CD4-positive, alpha-beta T cell treated with Interleukin-6 at 100 ng/mL for 8 hours (primary cell): ENCODE results near the gene DPYD.

Experiments used
- DNase-seq: peaks from one replicate; pipeline ENCODE4 v3.0.0-alpha.2; 2020; ENCODE audit warnings: mixed read lengths, low spot score

The DPYD gene

DNA sequence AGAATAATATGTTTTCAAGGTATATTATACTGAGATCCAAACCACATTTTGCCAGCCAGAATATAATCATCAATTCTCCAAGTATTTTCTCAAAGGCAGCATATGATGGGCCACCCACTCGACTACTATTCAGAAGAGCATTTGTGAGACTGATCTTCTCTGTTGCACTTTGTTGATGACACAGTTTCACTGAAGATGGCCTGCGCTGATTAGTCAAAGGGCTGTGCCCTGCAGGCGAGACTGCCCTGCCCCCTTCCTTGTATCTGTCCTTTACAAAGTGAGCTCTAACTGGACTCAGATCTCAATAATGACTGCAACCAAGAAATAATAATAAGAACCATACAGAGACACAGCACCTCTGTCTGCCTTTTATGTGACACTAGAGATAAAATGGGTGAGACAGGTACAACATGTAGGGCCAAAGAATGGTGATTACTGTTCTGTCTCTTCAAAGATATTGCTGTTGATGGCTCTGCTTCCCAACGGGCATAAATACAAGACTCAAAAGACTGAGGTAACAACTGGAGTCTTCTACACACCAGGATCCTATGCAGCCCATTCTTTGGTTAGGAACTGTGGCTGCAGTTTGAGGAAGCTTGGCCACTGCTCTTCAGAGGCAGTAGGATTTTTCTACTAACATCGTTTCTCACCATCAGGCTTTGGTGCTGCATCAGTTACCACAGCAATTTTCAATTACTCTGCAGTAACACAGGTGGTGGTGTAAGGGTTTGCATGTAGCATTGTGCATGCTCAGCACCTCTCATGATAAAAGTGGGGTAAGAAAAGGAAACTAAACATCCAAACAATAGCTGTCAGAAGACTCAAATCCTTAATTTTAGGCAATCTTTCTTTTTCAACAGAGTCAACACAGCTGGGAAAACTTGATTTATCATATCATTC, 718.1 kb downstream of the DPYD start:
- no peak for DNase-seq

DNA sequence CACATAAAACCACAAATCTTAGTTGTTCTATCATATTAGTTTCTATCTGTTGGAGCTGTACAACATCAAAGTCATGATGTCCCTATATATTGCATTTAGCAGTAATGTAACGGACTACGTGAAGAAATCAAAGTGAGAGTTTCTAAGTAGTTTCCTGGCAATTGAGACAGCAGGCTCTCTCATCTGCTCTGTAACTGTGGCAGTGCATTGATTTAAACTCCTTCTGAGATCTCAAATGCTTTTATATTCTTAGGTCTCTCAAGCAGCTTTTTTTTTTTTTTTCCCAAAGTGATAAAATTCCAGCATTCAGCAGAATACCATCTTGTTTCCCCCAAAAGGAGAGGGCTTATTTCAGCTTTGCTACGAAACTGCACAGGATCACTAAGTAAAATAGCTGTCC, 719.2 kb downstream of the DPYD start:
- DNase-seq, result no peak

DNA sequence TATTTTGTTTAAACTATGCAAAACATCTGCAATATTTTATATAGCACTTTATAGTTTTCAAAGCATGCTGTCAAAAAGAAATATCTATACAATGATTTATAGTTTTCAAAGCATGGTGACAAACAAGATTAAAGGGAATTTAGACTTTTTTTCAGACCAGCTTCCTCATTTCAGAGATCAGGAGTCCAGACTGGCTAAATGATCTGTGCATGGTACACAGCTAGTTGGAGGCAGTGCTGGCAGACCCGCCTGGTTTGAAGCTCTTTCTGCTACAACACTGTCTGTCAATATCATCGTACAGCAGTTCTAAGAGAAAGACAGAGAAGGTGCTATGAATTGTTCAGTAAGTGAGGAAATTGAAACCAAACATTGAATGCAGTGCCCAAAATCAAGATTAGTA, 720.2 kb downstream of the DPYD start:
- no peak for DNase-seq

DNA sequence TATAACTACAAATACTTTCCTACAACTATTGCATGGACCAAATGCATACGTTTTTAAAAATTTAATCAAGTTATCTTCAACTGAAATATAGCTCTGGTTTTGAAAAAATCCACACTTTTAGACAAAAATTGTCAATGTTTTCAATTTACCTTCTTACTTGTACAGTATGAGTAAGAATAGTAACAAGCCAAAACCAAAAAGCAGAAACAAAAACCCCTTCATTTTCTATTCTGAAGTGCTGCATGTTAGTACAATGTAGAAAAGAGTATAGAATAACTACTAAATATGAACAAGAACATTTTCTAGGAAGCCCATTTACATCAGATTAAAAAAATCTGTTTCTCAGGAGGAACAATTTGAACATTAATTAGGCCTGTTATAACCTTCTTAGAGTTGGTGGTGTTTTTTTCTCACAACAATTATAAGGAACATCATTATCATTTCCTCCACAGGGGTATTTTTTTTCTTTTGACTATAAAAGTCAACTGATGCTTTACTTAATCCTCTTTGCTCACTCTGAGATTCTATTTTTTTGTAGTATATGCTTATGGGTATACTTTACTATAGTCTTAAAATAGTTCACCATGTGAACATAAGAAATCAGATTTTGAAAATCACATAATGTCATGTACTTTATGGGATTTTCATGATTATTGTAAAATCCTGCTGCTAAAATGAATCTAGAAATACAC, 723.9 kb downstream of the DPYD start:
- DNase-seq, result no peak

DNA sequence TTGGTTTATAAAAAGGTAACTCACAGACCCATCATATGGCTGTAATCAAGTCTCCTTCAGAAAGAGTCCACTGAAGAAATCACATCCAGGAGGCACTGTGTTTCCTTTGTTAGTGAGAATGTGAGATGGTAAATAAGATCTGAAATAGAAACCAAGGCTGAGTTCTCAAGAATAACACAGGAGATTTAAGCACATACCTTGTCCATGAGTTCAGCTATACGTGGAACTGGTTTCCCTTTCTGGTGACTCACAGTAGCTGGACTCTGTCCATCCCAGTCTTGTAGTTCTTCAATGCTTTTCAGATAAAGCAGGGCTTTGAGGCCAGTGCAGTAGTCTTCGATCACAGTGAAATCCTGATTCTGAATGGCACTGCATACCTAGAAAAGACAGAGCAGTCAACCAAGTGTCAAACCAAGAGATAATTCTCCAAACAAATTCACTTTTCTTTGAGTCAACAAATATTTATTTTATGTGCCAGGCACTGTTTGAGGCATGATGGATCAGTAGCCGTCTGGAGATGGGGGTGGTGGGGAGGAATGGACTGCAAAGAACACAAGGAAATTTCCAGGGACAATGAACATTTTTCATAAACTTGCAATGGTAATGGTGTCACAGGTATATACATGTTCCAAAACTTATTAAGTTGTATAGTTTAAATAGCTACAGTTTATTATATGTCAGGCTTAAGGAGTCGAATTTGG, 727.8 kb downstream of the DPYD start:
- DNase-seq, result no peak

DNA sequence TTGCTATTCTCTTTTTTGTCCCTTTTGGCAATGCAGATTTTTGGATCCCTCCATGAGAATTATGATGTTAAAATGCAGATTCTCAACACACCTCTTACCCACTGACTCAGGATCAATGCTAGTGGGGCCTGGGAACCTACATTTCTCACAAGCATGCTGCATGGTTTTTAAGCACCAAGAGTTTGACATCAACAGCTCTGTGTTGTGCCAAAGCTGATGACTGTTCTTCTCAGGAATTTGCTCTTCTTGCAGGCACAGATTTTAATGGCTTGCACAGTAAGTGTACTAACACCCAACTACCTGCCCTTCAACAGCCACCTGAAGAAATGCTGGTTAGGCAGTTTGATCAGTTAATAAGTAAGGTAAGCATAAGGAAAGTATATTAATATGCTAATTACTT, 730.5 kb downstream of the DPYD start:
- DNase-seq, result no peak

DNA sequence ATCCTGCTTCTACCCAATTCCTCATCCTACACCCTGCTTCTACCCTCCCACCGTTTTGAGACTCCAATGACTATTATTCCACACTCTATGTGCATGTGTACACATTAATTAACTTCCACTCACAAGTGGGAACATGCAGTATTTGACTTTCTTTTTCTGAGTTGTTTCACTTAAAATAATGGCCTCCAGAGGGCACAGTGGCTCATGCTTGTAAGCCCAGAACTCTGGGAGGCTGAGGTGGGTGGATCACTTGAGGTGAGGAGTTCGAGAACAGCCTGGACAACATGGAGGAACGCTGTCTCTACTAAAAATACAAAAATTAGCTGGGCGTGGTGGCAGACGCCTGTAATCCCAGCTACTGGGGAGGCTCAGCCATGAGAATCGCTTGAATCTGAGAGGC, 734.5 kb downstream of the DPYD start:
- DNase-seq, result no peak

DNA sequence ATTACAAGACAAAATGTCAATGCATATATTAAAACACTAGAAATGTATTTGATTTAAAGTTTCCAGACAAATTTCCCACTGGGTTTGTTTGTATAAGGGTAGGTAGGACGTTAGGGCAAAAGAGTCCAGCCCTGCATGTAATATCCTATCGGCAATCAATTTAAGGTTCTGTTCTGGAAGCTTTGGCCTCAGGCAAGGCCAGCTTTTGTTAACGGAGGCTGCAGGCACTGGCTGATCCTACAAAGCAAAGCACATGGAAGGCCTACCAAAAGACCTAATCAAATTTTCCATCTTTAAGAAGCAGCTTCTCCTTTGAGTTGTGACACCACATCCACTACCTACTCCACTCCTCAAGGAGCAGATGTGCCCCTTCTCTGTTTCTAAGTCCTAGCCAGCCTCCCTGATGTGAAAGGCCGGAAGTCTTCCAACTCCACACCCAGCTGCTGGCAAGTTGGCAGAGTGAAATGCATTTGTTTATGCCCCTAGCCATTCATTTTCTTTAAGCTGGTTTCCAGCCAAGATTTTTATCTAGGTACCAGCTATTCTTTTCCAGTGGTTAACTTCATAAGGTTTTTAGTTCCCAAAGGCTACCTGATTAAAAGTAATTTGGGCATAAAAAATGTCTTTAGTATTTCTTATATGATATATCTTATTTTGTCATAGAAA, 746.7 kb downstream of the DPYD start:
- DNase-seq, result no peak

DNA sequence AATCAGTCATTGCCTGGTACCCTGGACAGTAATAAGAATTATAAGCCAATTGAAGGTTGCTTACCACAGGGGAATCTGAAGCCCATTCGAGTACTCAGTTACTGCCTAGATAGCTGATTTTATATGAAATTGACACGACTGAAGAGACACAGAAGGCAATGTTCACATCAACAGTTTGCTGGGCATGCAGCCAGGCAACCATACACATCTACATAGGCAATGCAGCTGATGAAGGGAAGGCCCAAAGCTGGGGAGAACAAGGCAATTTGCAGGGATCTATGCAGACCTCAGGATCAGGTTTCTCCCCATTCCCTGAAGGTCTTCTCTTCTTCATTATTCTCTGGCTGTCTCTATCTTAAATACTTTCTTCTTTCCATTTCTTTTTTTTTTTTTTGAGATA, 750.5 kb downstream of the DPYD start:
- DNase-seq, result no peak

DNA sequence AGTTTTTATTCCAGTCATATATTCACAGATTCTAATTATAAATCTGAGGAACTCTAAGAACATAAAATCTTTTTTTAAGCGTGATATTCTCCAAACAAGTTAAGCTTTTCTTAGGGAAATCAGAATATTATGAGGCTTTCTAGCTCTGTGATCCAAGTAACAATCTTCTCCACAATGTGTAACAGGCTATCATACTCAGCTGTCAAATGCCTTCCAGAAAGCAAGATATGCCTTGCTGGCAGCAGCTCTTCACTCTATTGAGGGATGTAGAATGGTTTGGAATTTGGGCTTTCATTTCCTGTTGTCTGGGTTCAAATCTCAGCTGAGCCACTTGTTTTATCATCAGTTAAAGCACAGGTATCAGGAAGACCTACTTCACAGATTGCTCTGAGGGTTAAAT, 752.8 kb downstream of the DPYD start:
- no peak for DNase-seq

DNA sequence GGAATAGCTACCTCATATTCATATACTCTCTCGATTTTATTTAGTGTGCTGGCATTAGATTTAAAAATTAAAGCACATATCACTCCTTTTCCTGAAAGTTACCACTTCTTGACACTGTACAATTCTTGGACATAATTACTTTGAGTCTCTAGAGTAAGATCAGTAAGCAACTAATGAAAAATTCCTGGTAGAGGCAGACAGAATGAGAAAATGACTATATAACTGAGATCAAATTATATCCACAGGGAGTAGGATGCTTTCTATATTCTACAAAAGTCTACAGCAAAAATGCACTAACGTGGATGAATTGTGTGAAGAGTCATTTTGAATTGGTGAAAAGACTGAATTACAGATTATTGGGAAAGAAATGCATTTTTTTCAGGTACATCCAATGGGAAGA, 753.6 kb downstream of the DPYD start:
- DNase-seq, result no peak

DNA sequence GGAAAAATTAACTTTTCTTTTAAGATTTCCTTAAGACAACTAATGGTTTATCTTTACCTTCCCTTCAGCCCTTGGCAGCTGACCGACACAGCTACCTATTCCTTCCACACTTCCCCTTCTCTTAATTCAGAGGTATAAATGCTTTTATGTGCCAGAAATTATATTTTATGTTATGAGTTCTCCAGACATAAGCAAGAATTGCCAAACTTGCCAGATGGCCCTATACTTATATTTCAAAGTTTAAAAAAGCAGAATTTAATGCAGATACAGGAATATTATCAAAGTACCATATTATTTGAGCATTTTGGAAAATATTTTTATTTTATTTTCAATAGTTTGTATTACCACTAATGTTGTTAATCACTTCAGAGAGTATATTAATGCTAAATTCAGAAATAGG, 754.2 kb downstream of the DPYD start:
- no peak for DNase-seq

DNA sequence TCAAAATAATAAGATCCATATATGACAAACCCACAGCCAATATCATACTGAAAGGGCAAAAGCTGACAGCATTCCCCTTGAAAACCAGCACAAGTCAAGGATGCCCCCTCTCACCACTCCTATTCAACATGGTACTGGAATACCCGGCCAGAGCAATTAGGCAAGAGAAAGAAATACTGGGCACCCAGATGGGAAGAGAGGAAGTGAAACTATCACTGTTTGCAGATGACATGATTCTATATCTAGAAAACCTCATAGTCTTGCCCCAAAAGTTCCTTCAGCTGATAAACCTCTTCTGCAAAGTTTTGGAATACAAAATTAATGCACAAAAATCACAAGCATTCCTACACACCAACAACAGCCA, 756.6 kb downstream of the DPYD start:
- no peak for DNase-seq

DNA sequence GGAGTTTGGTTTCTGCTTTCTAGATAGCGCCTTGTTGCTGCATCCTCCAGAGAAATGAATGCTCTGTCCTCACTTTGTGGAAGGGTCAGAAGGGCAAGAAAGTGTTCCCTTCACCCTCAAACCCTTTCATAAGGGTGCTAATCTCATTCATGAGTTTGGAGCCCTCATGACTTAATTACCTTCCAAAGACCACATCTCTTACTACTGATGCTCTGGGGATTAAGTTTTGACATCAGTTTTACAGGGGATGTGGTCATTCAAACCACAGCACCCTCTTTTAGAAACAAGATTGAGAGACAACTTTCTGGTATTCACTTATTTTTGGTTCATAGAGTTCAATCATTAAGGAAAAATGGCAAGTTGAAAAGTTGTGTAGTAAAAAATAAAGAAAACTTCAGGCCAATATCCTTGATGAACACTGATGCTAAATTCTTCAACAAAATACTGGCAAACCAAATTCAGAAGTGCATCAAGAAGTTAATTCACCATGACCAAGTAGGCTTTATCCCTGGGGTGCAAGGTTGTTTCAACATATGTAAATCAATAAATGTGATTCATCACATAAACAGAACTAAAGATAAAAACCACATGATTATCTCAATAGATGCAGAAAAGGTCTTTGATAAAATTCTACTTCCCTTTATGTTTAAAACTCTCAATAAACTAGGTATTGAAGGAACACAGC, 757.1 kb downstream of the DPYD start:
- no peak for DNase-seq

DNA sequence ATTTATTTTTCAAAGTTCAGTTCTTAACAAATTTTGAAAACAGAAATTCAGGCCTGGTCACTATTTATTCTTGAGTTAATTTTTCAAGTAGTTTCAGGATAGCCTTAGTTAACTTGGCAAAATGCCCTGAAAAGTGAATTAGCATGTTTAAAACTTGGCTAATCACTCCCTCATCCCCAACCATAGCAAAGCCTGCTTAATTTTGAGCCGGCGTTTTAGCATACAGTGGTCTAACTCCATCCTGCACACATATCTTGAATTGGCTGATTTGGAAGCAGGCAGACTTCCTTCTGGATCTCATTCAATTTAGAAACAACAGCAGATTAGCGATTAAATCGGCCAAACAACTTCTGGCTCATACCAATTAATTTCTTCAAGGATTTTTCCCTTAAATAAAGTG, 760.0 kb downstream of the DPYD start:
- DNase-seq, result no peak

DNA sequence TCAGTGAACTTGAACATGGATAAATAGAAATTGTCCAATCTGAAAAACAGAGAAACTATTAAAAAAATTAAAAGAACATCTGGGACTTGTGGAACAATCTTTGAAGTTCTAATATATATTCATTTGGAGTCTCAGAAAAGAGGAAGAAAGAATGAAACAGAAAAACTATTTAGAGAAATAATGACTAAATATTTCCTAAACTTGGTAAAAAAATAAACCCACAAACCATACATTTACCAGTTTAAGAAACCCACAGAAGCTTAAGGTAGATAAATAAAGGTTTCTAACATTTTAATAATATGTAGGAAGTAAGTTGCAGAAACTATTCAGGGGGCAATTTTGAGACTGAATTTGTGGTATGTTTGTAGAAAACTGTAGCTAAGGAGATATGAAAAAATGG, 761.5 kb downstream of the DPYD start:
- no peak for DNase-seq

DNA sequence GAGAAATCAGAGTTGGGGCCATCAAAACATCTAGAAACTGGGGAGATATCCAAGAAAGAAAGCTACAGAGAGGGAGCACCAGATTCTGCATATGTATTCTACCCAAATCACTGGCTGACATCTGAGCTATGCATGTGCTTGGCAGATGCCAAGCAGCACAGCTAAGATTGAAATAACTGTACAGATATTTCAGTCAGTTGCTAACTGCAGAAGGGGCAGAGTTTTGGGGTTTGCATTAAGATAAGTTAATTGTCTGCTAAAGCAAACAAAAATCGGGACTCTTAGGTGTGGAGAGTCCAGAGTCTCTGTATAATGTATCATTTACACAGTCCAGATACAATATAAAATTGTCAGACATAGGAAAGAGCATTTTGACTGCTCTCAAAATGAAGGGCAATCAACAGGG, 762.1 kb downstream of the DPYD start:
- no peak for DNase-seq

DNA sequence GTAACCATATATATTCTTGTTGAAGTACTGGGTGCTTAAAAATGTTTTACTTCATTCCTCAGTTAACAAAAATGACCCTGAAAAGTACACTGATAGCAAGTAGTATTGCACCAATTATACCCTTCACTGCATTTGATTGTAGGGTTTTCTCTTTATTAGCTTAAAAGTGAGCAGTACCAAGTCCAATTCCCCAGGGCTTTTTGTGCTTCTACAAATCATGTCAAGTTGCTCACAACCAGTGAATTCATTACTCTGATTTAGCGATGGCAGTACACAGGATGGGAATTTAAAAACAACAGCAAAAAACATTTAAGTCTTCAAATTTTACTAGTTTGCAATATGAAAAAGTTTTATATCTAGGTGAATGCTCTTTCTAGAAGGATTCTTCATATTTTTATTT, 762.8 kb downstream of the DPYD start:
- no peak for DNase-seq

DNA sequence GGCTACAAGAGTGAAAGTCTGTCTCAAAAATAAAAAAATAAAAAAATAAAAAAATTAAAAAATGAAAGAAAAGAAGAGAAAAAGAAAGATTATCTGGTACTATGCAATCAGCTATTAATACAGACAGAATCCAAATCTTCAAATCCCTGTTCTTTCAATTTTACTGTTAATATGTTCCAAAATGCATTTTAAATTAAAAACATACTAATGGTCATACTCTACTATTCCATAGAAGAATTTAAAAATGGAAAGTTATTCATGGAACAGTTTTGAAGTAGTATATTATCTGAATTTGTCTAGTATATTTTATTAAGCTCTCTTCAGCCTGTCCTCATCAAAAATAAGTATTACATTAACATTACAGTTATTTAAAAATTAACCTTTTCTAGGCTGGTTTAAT, 769.2 kb downstream of the DPYD start:
- DNase-seq, result no peak

DNA sequence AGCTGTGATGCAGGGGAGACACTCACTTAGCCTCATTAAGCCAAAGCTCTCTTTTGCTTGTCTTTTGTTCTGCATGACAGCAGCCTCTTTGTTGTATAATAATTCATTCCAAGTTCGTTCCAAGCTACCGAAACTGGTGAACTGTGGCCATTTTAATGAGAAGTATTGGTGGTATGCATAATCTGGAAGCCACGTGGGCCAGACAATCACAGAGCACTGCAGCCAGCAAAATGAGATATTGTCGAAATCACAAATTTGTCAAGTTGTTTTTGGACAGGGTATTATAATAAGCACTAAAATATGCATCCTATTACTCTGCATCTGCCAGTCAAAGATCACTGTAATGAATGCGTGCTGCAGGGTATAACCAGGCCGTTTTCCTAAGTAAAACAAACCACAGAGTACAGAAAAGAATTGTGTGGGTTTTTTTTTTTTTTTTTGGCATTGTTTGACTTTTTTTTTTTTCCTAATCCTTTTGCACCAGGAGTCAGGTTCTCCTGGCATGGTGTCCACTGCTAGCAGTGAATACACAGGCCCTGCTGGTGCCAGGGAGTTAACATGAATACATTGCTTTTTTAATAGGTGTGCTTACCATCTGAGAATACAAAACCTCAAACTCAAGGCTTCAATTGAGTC, 775.4 kb downstream of the DPYD start:
- no peak for DNase-seq

DNA sequence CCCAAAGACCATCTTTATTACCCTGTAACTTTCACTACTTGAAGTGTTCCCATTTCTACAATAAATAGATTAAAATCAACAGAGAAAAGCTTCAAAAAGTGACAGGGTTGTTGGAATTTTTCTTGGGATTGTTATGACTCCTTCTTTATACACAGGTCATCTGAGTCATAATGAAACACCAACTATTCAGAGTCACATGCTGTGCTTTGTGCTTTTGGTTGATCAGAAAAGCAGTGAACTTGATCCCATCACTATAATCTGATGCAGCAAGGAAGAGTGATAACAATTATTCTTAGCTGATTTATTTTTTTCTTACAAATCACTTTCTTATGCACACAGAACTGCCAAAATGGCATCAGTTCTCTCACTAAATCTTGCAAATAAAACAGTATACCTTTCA, 776.3 kb downstream of the DPYD start:
- DNase-seq, result no peak
